Stimulated activated naive B cell treated with anti-CD40 and anti-IgM and Interleukin-4, amounts not matched to agents 10 μg/mL and 1 μg/mL and 100 μg/mL, for 72 hours (primary cell): ENCODE results near the gene NELFCD.
"Not testable (repeated sequence)": the region's sequence is repeated elsewhere in the genome, so short reads cannot be mapped to it uniquely, and the experiment has no call there.

Source experiments
- ATAC-seq, 2 donors: fragments of 150-1000 bp; cut with Tn5 transposase; replicated peaks; 2 replicates each; pipeline ENCODE4 v1.10.0; 2021; ENCODE audit warnings: moderate library complexity in 1 of 2
- DNase-seq: peaks from one replicate; pipeline ENCODE4 v3.0.0; 2021
- H3K27ac Mint-ChIP-seq: one replicate; pipeline ENCODE4 v1.8.0; 2022; ENCODE audit warnings: mild to moderate bottlenecking, mixed read lengths
- H3K27me3 Mint-ChIP-seq, 2 donors: one replicate each; pipeline ENCODE4 v1.8.0; 2022; ENCODE audit warnings: mixed read lengths in 2 of 2
- H3K36me3 Mint-ChIP-seq, 2 donors: one replicate each; pipeline ENCODE4 v1.8.0; 2022; ENCODE audit warnings: mixed read lengths in 2 of 2, mild to moderate bottlenecking in 1 of 2
- H3K4me1 Mint-ChIP-seq, 2 donors: one replicate each; pipeline ENCODE4 v1.8.0; 2022; ENCODE audit warnings: mixed read lengths in 2 of 2, mild to moderate bottlenecking in 1 of 2
- H3K4me3 Mint-ChIP-seq, 2 donors: one replicate each; pipeline ENCODE4 v1.8.0; 2022; ENCODE audit warnings: mild to moderate bottlenecking in 2 of 2, mixed read lengths in 2 of 2, moderate library complexity in 1 of 2
- H3K9me3 Mint-ChIP-seq, 2 donors: one replicate each; pipeline ENCODE4 v1.8.0; 2022; ENCODE audit warnings: mixed read lengths in 2 of 2, mild to moderate bottlenecking in 1 of 2

NELFCD gene, protein sequence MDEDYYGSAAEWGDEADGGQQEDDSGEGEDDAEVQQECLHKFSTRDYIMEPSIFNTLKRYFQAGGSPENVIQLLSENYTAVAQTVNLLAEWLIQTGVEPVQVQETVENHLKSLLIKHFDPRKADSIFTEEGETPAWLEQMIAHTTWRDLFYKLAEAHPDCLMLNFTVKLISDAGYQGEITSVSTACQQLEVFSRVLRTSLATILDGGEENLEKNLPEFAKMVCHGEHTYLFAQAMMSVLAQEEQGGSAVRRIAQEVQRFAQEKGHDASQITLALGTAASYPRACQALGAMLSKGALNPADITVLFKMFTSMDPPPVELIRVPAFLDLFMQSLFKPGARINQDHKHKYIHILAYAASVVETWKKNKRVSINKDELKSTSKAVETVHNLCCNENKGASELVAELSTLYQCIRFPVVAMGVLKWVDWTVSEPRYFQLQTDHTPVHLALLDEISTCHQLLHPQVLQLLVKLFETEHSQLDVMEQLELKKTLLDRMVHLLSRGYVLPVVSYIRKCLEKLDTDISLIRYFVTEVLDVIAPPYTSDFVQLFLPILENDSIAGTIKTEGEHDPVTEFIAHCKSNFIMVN

DNA sequence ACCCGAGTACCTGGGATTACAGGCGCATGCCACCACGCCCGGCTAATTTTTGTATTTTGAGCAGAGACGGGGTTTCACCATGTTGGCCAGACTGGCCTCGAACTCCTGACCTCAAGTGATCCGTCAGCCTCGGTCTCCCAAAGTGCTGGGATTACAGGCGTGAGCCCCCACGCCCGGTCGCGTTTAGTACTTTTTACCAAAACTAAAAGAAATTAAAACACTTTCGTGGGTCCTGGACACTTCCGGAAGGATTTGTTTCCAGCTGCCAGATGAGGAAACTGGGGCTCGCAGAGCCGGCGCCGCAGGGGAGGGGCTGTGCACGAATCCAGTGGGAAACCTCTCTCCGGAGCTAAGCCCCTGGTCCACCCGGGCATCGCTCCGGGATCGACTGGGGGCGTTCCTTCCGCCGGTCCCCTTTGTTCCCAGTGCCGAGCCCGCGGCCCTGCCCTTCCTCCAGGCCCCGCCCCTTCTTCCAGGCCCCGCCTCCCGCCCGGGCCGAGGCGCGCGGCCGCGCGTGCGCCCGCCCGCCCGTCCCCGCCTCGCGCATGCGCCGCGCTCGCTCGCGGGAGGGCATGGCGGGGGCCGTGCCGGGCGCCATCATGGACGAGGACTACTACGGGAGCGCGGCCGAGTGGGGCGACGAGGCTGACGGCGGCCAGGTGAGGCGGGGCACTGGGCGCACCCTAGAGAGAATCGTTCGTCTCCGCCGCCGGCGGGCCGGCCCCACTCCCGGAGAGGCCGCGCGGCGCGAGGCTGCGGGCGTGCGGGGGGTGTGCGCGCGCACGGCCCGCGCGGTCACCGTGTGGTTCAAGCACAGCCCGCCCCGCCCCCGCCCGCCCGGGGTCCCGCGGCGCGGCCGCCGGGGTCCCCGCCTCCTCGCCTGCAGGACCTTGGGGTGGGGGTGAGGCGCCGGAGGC, at the start of gene NELFCD:
Gene NELFCD, plus strand, starts transcription at position 546 of the 917 bp plus-strand sequence. Its CDS starts 54 bp downstream, at position 600.
- H3K36me3 Mint-ChIP-seq: peaks cover 7 to 19% of the 10 kb centered on the region in 2 donors
- H3K9me3 Mint-ChIP-seq: peaks cover 2 to 8% of the 10 kb centered on the region in 2 donors
- no peaks in the 10 kb centered on the region for H3K27me3 Mint-ChIP-seq
- peaks cover 30 to 52% of the 10 kb centered on the region in 2 donors for H3K4me1 Mint-ChIP-seq
- DNase-seq (peak; percentile 82), ATAC-seq (peak; percentile 85 to 88)
- H3K27ac Mint-ChIP-seq: peak within 1 kb of the TSS; percentile 94
- H3K4me3 Mint-ChIP-seq: peak within 1 kb of the TSS; percentile 89 to 92

DNA sequence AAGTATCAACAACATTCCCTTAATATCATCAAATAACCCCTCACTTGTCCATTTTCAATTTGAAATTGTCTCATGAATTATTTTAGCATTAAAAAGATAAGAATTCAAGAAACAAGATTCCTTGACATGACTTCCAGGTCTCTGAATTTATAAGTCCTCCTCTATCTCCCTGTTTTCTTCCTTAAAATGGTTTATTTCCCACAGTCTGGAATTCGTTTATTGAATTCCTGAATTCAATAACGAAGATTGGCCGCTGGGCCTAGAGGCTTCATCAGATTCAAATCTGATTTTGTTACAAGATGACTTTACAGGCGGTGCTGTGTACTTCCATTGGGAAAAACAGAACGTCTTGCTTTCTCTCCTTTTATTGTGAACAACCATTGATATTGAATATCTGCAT, 48.9 kb upstream of the NELFCD start:
- no peak for DNase-seq
- Mint-ChIP-seq H3K9me3 (peaks cover 0 to 3% of the 10 kb centered on the region in 2 donors), H3K4me3 (no peak overlapping the region), H3K36me3 (peaks cover 0 to 2% of the 10 kb centered on the region in 2 donors), H3K27me3 (peaks cover 6% of the 10 kb centered on the region in 2 donors), H3K27ac (no peak overlapping the region), H3K4me1 (peaks cover 3 to 6% of the 10 kb centered on the region in 2 donors)
- ATAC-seq: no peak

GRCh38 chr20:58938078-58938477, 43.0 kb upstream of the NELFCD start:
- Mint-ChIP-seq H3K4me3 (no peak overlapping the region), H3K27ac (no peak overlapping the region), H3K27me3 (peaks cover 0 to 12% of the 10 kb centered on the region in 2 donors), H3K36me3 (peaks cover 0 to 2% of the 10 kb centered on the region in 2 donors), H3K4me1 (peaks cover 0 to 18% of the 10 kb centered on the region in 2 donors), H3K9me3 (peaks cover 0 to 5% of the 10 kb centered on the region in 2 donors)
- peak in 1 of 2 donors; percentile 45 for ATAC-seq
- DNase-seq: no peak

DNA sequence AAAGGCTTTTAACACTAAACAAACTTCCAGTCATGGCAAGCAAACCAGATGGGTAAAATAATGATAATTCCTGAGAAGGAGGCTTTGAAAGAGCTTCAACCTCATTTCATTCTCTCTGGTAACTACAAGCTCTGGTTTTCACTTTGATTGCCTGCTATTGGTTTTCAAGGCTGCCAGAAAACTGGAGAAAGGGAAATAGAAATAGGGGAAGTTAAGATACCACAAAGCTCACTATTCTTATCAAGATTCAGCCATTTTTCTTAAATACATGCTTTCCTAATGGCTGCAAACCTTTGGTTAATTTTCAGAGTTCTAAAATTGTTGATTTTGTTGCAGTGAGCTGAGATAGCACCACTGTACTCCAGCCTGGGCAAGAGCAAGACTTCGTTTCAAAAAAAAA, 42.5 kb upstream of the NELFCD start:
- DNase-seq (no peak), ATAC-seq (peak in 1 of 2 donors; percentile 78)

GRCh38 chr20:58941471-58941870, 39.6 kb upstream of the NELFCD start:
- peaks cover 0 to 2% of the 10 kb centered on the region in 2 donors for H3K9me3 Mint-ChIP-seq
- ATAC-seq (no peak), DNase-seq (no peak)
- H3K4me3 Mint-ChIP-seq: no peak overlapping the region
- H3K27ac Mint-ChIP-seq: no peak overlapping the region
- H3K36me3 Mint-ChIP-seq: no peaks in the 10 kb centered on the region
- H3K4me1 Mint-ChIP-seq: peaks cover 2 to 21% of the 10 kb centered on the region in 2 donors
- peaks cover 0 to 5% of the 10 kb centered on the region in 2 donors for H3K27me3 Mint-ChIP-seq

More for the DNA sequence above, 42.5 kb upstream of the NELFCD start:
- Mint-ChIP-seq H3K27ac (no peak overlapping the region), H3K27me3 (peaks cover 0 to 12% of the 10 kb centered on the region in 2 donors), H3K4me3 (no peak overlapping the region), H3K36me3 (peaks cover 0 to 2% of the 10 kb centered on the region in 2 donors), H3K9me3 (peaks cover 0 to 5% of the 10 kb centered on the region in 2 donors), H3K4me1 (peaks cover 0 to 18% of the 10 kb centered on the region in 2 donors)

DNA sequence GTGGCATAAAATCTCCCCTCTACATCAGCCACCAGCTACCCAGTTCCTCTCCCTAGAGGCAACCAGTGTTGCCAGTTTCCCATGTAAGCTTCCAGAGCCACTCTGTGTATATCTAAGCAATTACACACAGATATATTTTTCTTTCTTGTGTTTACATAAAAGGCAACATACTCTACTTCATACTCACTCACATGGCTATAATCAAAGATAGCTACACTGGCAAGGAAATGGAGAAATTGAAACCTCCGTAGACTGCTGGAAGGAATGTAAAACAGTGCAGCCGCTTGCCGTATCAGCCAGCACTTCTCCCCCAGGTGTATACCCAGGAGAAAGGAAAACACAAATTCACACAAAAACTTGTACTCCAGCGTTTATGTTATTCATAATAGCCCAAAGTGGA, 38.5 kb upstream of the NELFCD start:
- H3K4me3 Mint-ChIP-seq: no peak overlapping the region
- no peak for DNase-seq
- ATAC-seq: no peak
- peaks cover 4 to 21% of the 10 kb centered on the region in 2 donors for H3K4me1 Mint-ChIP-seq
- H3K27ac Mint-ChIP-seq: no peak overlapping the region
- H3K9me3 Mint-ChIP-seq: no peaks in the 10 kb centered on the region
- H3K36me3 Mint-ChIP-seq: no peaks in the 10 kb centered on the region
- H3K27me3 Mint-ChIP-seq: peaks cover 0 to 5% of the 10 kb centered on the region in 2 donors

DNA sequence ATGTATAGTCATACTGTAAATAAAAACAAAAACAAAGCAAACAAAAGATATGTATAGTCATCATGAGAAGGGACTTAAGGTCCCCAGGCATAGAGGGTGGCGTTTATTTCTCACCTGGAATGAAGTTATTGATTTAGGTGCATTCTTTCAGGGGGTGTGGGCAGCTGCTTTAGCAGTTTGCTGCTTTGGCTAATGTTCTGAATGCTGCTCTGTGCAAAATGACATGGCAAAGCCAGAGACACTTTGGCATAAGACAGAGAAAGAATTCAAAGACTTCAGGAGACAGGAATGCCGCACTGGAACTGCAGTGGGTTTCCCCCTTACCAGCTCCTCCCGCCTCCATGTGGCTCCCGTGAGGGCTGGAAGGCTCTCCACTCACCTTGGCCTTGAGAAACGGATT, 36.4 kb upstream of the NELFCD start:
- ATAC-seq: no peak
- H3K4me1 Mint-ChIP-seq: peaks cover 4 to 9% of the 10 kb centered on the region in 2 donors
- no peak overlapping the region for H3K4me3 Mint-ChIP-seq
- no peaks in the 10 kb centered on the region for H3K9me3 Mint-ChIP-seq
- no peaks in the 10 kb centered on the region for H3K36me3 Mint-ChIP-seq
- peaks cover 0 to 5% of the 10 kb centered on the region in 2 donors for H3K27me3 Mint-ChIP-seq
- no peak for DNase-seq
- no peak overlapping the region for H3K27ac Mint-ChIP-seq

GRCh38 chr20:58945965-58946631, 35.0 kb upstream of the NELFCD start:
- H3K27me3 Mint-ChIP-seq: no peaks in the 10 kb centered on the region
- peaks cover 4 to 9% of the 10 kb centered on the region in 2 donors for H3K4me1 Mint-ChIP-seq
- no peak overlapping the region for H3K4me3 Mint-ChIP-seq
- no peak for DNase-seq
- peak; percentile 41 to 55 for ATAC-seq
- H3K9me3 Mint-ChIP-seq: no peaks in the 10 kb centered on the region
- no peak overlapping the region for H3K27ac Mint-ChIP-seq
- H3K36me3 Mint-ChIP-seq: no peaks in the 10 kb centered on the region

- not testable (repeated sequence) for H3K27ac Mint-ChIP-seq, H3K9me3 Mint-ChIP-seq, ATAC-seq, H3K4me1 Mint-ChIP-seq, H3K36me3 Mint-ChIP-seq, H3K27me3 Mint-ChIP-seq, DNase-seq, H3K4me3 Mint-ChIP-seq
These were observed 33.2 kb upstream of the NELFCD start for GRCh38 chr20:58947797-58948388.

- Mint-ChIP-seq H3K27ac (no peak overlapping the region), H3K36me3 (no peaks in the 10 kb centered on the region), H3K4me1 (peaks cover 4 to 9% of the 10 kb centered on the region in 2 donors), H3K9me3 (peaks cover 0 to 3% of the 10 kb centered on the region in 2 donors), H3K4me3 (no peak overlapping the region), H3K27me3 (no peaks in the 10 kb centered on the region)
- ATAC-seq (no peak), DNase-seq (no peak)
These were observed 30.5 kb upstream of the NELFCD start for GRCh38 chr20:58950603-58951002.

- DNase-seq (no peak), ATAC-seq (no peak)
- Mint-ChIP-seq H3K4me1 (no peaks in the 10 kb centered on the region), H3K9me3 (peaks cover 0 to 3% of the 10 kb centered on the region in 2 donors), H3K4me3 (no peak overlapping the region), H3K36me3 (no peaks in the 10 kb centered on the region), H3K27me3 (no peaks in the 10 kb centered on the region), H3K27ac (no peak overlapping the region)
These were observed 28.0 kb upstream of the NELFCD start for GRCh38 chr20:58953050-58953449.

- Mint-ChIP-seq H3K9me3 (peaks cover 0 to 3% of the 10 kb centered on the region in 2 donors), H3K4me1 (no peaks in the 10 kb centered on the region), H3K27me3 (peaks cover 0 to 8% of the 10 kb centered on the region in 2 donors), H3K4me3 (no peak overlapping the region), H3K36me3 (no peaks in the 10 kb centered on the region), H3K27ac (no peak overlapping the region)
- DNase-seq (no peak), ATAC-seq (no peak)
These were observed 25.0 kb upstream of the NELFCD start for GRCh38 chr20:58956078-58956477.

DNA sequence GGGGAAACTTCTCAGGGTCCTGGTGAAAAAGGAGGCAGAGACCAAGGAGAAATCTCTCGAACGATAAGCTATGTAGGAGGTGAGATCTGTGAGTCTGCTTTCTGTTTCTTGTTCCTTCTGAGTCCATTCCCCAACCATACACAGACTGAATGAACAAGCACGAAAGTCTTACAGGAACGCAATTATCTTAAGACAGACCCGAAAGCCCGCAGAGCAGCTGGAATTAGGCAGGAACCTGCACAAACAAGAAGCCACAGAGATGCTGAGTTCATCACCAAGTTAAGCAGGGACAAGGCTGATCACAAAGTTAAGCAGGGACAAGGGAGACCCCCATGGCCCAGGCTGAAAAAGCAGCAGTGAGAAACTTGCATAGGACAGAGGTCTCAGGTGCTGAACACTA, 21.4 kb upstream of the NELFCD start:
- Mint-ChIP-seq H3K9me3 (peaks cover 2 to 7% of the 10 kb centered on the region in 2 donors), H3K4me1 (no peaks in the 10 kb centered on the region), H3K27me3 (peaks cover 0 to 14% of the 10 kb centered on the region in 2 donors), H3K4me3 (no peak overlapping the region), H3K27ac (no peak overlapping the region), H3K36me3 (peaks cover 0 to 2% of the 10 kb centered on the region in 2 donors)
- no peak for ATAC-seq
- no peak for DNase-seq
